CD4-positive, alpha-beta T cell (primary cell): Measurements from ENCODE around the gene RMND5A. TPM values are rescaled to one million over a fixed set of nuclear protein-coding genes. Genes with fewer than 3 reads are reported as not detected.
"Not testable (repeated sequence)": the region's sequence is repeated elsewhere in the genome, so short reads cannot be mapped to it uniquely, and the experiment has no call there.

Experiments used
- ATAC-seq: fragments of 200-7000 bp; cut with Tn5 transposase; one replicate; pipeline ENCODE4 v1.10.0; 2022; ENCODE audit warnings: mild to moderate bottlenecking; ENCODE audit not compliant: poor library complexity
- CTCF ChIA-PET: fragments of 350-600 bp; sonication (Branson Sonifier 250); formaldehyde crosslinking; loops from one replicate; lab custom pipeline; 2021; ENCODE audit warnings: antibody characterized with exemption, inconsistent platforms; lab: Charles Lee
- POLR2A ChIA-PET: fragments of 350-600 bp; sonication (Branson Sonifier 250); formaldehyde crosslinking; loops from one replicate; lab custom pipeline; 2021; ENCODE audit warnings: antibody characterized with exemption, inconsistent platforms; lab: Charles Lee
- DNase-seq, 14 experiments: peaks; one replicate each; pipeline ENCODE4 v3.0.0-alpha.2; 2013 to 2020; ENCODE audit warnings: mixed read lengths in 2 of 14
- H3K27ac ChIP-seq, 2 donors: one replicate each; pipeline versions ENCODE4 v1.5.1 to v1.7.0; 2013; ENCODE audit warnings: low read length in 2 of 2, low read depth in 1 of 2, mild to moderate bottlenecking in 1 of 2
- H3K27me3 ChIP-seq, 2 experiments: 1 replicate in 1 of 2; 2 replicates in 1 of 2; pipeline versions ENCODE4 v1.6.1 to v1.7.0; 2013; ENCODE audit warnings: low read length in 2 of 2, control low read depth in 1 of 2, mild to moderate bottlenecking in 1 of 2, moderate library complexity in 1 of 2; ENCODE audit not compliant: insufficient read depth in 2 of 2, control insufficient read depth in 1 of 2
- H3K36me3 ChIP-seq: one replicate; pipeline ENCODE4 v1.6.1; 2013; ENCODE audit warnings: low read length, control low read depth; ENCODE audit not compliant: insufficient read depth
- H3K4me1 ChIP-seq: one replicate; pipeline ENCODE4 v1.6.1; 2013; ENCODE audit warnings: low read length, control low read depth; ENCODE audit not compliant: insufficient read depth
- H3K4me3 ChIP-seq: one replicate; pipeline ENCODE4 v1.5.1; 2013; ENCODE audit warnings: mild to moderate bottlenecking, low read length, moderate library complexity
- H3K9me3 ChIP-seq, 2 experiments: 1 replicate in 1 of 2; 2 replicates in 1 of 2; pipeline versions ENCODE4 v1.6.1 to v1.7.0; 2013; ENCODE audit warnings: low read length in 2 of 2, mild to moderate bottlenecking in 2 of 2, control low read depth in 1 of 2, moderate library complexity in 1 of 2; ENCODE audit not compliant: control insufficient read depth in 1 of 2, insufficient read depth in 1 of 2
- H3K27ac Mint-ChIP-seq: one replicate; pipeline ENCODE4 v1.8.0; 2020; ENCODE audit warnings: mixed read lengths
- H3K27me3 Mint-ChIP-seq: one replicate; pipeline ENCODE4 v1.8.0; 2021; ENCODE audit warnings: mixed read lengths
- H3K36me3 Mint-ChIP-seq: one replicate; pipeline ENCODE4 v1.8.0; 2021; ENCODE audit warnings: low read depth, mixed read lengths
- H3K4me1 Mint-ChIP-seq: one replicate; pipeline ENCODE4 v1.8.0; 2021; ENCODE audit warnings: low read depth, mixed read lengths
- H3K4me3 Mint-ChIP-seq: one replicate; pipeline ENCODE4 v1.8.0; 2020; ENCODE audit warnings: mild to moderate bottlenecking, mixed read lengths
- H3K9me3 Mint-ChIP-seq: one replicate; pipeline ENCODE4 v1.8.0; 2020; ENCODE audit warnings: mixed read lengths
- intact Hi-C, 2 experiments: fragments of 100-400 bp; cut with DNase I in 1 of 2; cut with micrococcal nuclease in 1 of 2; formaldehyde crosslinking; loops; one replicate each; pipeline versions ENCODE4 v1.15.1 to v1.9.0; 2023 to 2025; cut with DNase I, micrococcal nuclease
- total RNA-seq, 174 experiments: library from RNA in 2 of 174; stranded (reverse) in 2 of 174; gene quantifications; one replicate each; pipeline ENCODE4 v1.2.3 and lab custom pipeline; 2021 to 2026

RMND5A gene
- total RNA-seq, 2 experiments from 2014 or later, result 20.5 to 21.4 TPM

- DNase-seq, H3K27ac Mint-ChIP-seq, H3K36me3 ChIP-seq, H3K27ac ChIP-seq, H3K27me3 Mint-ChIP-seq, H3K9me3 ChIP-seq, H3K27me3 ChIP-seq, H3K4me1 ChIP-seq, H3K9me3 Mint-ChIP-seq, H3K36me3 Mint-ChIP-seq, CTCF ChIA-PET, H3K4me3 Mint-ChIP-seq, POLR2A ChIA-PET, intact Hi-C loops, ATAC-seq, H3K4me3 ChIP-seq: not testable (repeated sequence)
- H3K4me1 Mint-ChIP-seq, result peaks cover 15% of the 10 kb centered on the region
Measured at GRCh38 chr2:86732040-86732525, 12.0 kb downstream of the RMND5A start.

- ATAC-seq, H3K4me3 ChIP-seq, CTCF ChIA-PET, H3K4me1 ChIP-seq, H3K27ac ChIP-seq, H3K4me3 Mint-ChIP-seq, H3K27me3 Mint-ChIP-seq, H3K27me3 ChIP-seq, H3K36me3 Mint-ChIP-seq, intact Hi-C loops, H3K9me3 ChIP-seq, H3K27ac Mint-ChIP-seq, H3K36me3 ChIP-seq, DNase-seq, H3K9me3 Mint-ChIP-seq, POLR2A ChIA-PET: not testable (repeated sequence)
- peaks cover 15% of the 10 kb centered on the region for H3K4me1 Mint-ChIP-seq
Measured at GRCh38 chr2:86732837-86733236, 12.7 kb downstream of the RMND5A start.

GRCh38 chr2:86733528-86733927 lies 13.4 kb downstream of the RMND5A start:
- H3K4me1 ChIP-seq, CTCF ChIA-PET, H3K27me3 Mint-ChIP-seq, H3K36me3 Mint-ChIP-seq, H3K27me3 ChIP-seq, H3K4me3 ChIP-seq, intact Hi-C loops, DNase-seq, H3K9me3 ChIP-seq, H3K27ac Mint-ChIP-seq, ATAC-seq, H3K4me3 Mint-ChIP-seq, POLR2A ChIA-PET, H3K36me3 ChIP-seq, H3K27ac ChIP-seq, H3K9me3 Mint-ChIP-seq: not testable (repeated sequence)
- H3K4me1 Mint-ChIP-seq, result peaks cover 15% of the 10 kb centered on the region

- H3K4me3 Mint-ChIP-seq, ATAC-seq, H3K4me3 ChIP-seq, H3K9me3 ChIP-seq, H3K4me1 Mint-ChIP-seq, H3K27me3 ChIP-seq, H3K36me3 Mint-ChIP-seq, H3K4me1 ChIP-seq, intact Hi-C loops, H3K9me3 Mint-ChIP-seq, POLR2A ChIA-PET, DNase-seq, CTCF ChIA-PET, H3K27ac Mint-ChIP-seq, H3K27me3 Mint-ChIP-seq, H3K36me3 ChIP-seq, H3K27ac ChIP-seq: not testable (repeated sequence)
Measured at GRCh38 chr2:86734896-86735295, 14.8 kb downstream of the RMND5A start.

- H3K4me1 ChIP-seq, H3K9me3 Mint-ChIP-seq, POLR2A ChIA-PET, intact Hi-C loops, H3K9me3 ChIP-seq, H3K4me3 ChIP-seq, CTCF ChIA-PET, DNase-seq, H3K27ac ChIP-seq, ATAC-seq, H3K27me3 ChIP-seq, H3K4me3 Mint-ChIP-seq, H3K27me3 Mint-ChIP-seq, H3K36me3 ChIP-seq, H3K27ac Mint-ChIP-seq: not testable (repeated sequence)
- peaks cover 19% of the 10 kb centered on the region for H3K36me3 Mint-ChIP-seq
- H3K4me1 Mint-ChIP-seq, result peaks cover 13% of the 10 kb centered on the region
Measured at GRCh38 chr2:86739485-86739884, 19.4 kb downstream of the RMND5A start.

- ATAC-seq, H3K27ac Mint-ChIP-seq, H3K36me3 ChIP-seq, intact Hi-C loops, H3K27me3 Mint-ChIP-seq, POLR2A ChIA-PET, H3K4me1 ChIP-seq, H3K27ac ChIP-seq, DNase-seq, CTCF ChIA-PET, H3K9me3 ChIP-seq, H3K27me3 ChIP-seq, H3K9me3 Mint-ChIP-seq, H3K4me3 ChIP-seq, H3K4me3 Mint-ChIP-seq: not testable (repeated sequence)
- Mint-ChIP-seq H3K4me1 (peaks cover 13% of the 10 kb centered on the region), H3K36me3 (peaks cover 21% of the 10 kb centered on the region)
Measured at GRCh38 chr2:86739889-86740288, 19.8 kb downstream of the RMND5A start.

- ATAC-seq, H3K27ac ChIP-seq, intact Hi-C loops, H3K27me3 Mint-ChIP-seq, H3K9me3 Mint-ChIP-seq, H3K27ac Mint-ChIP-seq, CTCF ChIA-PET, H3K4me3 Mint-ChIP-seq, H3K27me3 ChIP-seq, DNase-seq, H3K9me3 ChIP-seq, POLR2A ChIA-PET, H3K4me3 ChIP-seq, H3K4me1 ChIP-seq: not testable (repeated sequence)
- Mint-ChIP-seq H3K4me1 (peaks cover 34% of the 10 kb centered on the region), H3K36me3 (peaks cover 41% of the 10 kb centered on the region)
- peaks cover 11% of the 10 kb centered on the region for H3K36me3 ChIP-seq
Measured at GRCh38 chr2:86741889-86742498, 21.9 kb downstream of the RMND5A start.
